22Rv1 (cell line): ENCODE measurements around the gene IKZF3.

Experiments used
- H3K27ac ChIP-seq: fragments of 450-650 bp; 2 replicates; pipeline ENCODE4 v1.5.1; 2017
- ZFX ChIP-seq: fragments of 450-650 bp; IDR thresholded peaks from 2 replicates; pipeline ENCODE4 v1.6.1; 2017; ENCODE audit warnings: antibody characterized with exemption, borderline replicate concordance
- TF ChIP-seq, protein P1 (sequence below): fragments of 450-650 bp; IDR thresholded peaks from 2 replicates; pipeline ENCODE4 v1.5.1; 2017; ENCODE audit warnings: mild to moderate bottlenecking

IKZF3 gene

GRCh38 chr17:39746145-39746461 lies 118.0 kb downstream of the IKZF3 start:
- TF ChIP-seq, protein P1, sequence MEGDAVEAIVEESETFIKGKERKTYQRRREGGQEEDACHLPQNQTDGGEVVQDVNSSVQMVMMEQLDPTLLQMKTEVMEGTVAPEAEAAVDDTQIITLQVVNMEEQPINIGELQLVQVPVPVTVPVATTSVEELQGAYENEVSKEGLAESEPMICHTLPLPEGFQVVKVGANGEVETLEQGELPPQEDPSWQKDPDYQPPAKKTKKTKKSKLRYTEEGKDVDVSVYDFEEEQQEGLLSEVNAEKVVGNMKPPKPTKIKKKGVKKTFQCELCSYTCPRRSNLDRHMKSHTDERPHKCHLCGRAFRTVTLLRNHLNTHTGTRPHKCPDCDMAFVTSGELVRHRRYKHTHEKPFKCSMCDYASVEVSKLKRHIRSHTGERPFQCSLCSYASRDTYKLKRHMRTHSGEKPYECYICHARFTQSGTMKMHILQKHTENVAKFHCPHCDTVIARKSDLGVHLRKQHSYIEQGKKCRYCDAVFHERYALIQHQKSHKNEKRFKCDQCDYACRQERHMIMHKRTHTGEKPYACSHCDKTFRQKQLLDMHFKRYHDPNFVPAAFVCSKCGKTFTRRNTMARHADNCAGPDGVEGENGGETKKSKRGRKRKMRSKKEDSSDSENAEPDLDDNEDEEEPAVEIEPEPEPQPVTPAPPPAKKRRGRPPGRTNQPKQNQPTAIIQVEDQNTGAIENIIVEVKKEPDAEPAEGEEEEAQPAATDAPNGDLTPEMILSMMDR: no peak
- no peak for TF ChIP-seq ZFX
- H3K27ac ChIP-seq: no peak overlapping the region

GRCh38 chr17:39745335-39746144 lies 118.6 kb downstream of the IKZF3 start:
- H3K27ac ChIP-seq: no peak overlapping the region
- TF ChIP-seq, protein P1: no peak
- TF ChIP-seq ZFX: no peak

GRCh38 chr17:39744836-39745215 lies 119.3 kb downstream of the IKZF3 start:
- no peak overlapping the region for H3K27ac ChIP-seq
- TF ChIP-seq ZFX: no peak
- TF ChIP-seq, protein P1: no peak

- TF ChIP-seq, protein P1: no peak
- no peak for TF ChIP-seq ZFX
- H3K27ac ChIP-seq: no peak overlapping the region
Measured at GRCh38 chr17:39744075-39744835, 119.9 kb downstream of the IKZF3 start.

- TF ChIP-seq, protein P1: no peak
- no peak for TF ChIP-seq ZFX
- no peak overlapping the region for H3K27ac ChIP-seq
Measured at GRCh38 chr17:39742856-39743436, 121.2 kb downstream of the IKZF3 start.

GRCh38 chr17:39742126-39742855 lies 121.8 kb downstream of the IKZF3 start:
- no peak overlapping the region for H3K27ac ChIP-seq
- TF ChIP-seq ZFX: no peak
- TF ChIP-seq, protein P1: no peak
